Measurements from ENCODE around the gene KLC4. TPM values are rescaled to one million over a fixed set of nuclear protein-coding genes. Genes with fewer than 3 reads are reported as not detected.

Gene KLC4
- total and polyA plus RNA-seq, 9 of the 15 experiments (the other 6 are each of a cell fraction or from before 2014, with no cell fraction given), result 1.7 to 16.2 (median 7.7) TPM

DNA sequence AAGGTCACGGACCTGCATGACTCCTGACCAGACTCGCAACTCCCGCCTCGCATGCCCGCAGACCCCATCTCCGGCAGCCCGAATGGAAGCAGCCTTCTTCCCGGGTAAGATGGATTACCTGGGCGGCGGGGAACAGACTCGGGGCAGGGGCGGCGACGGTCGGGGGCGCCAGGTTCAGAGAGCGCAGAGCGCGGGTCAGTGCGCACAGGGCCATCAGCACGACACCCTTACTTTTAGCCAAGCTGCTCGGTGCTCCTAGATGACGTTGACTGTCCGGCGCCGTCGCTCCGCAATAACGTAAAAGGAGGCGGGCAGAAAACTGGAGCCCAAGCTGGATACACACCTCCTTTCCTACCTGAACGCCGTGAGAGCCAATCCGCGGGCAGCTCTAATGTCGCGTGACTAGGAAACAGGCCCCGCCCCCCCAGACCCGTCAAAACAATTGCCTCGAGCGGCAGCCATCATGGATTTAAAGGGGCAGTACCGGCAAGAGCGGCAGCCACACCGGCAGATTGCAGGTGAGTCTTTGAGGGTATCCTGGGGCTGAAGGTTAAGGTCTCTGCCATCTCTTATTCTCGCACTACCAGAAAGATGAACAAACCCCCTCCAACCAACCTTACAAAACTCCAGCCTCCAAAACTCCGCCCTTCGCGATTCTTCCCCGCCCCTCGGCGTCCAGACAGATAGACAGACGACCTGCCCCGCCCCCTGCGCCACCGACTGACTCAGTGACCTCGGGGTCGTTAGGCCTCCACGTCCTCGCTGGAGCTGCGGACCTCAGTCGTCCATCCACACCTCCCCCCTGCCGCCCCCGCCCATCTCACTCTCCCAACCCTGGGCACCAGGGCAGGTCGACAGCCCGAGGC lies at the start of gene KLC4, which contains the start of gene MRPL2 (continued):
- TF ChIP-seq SIRT6 (IDR thresholded peaks at IDR 0.05; ENCODE audit: low read depth, low read length) (no peak), PML (IDR thresholded peaks at IDR 0.05; ENCODE audit: low read length) (peak; percentile 79), POLR2G (IDR thresholded peaks at IDR 0.05; ENCODE audit: low read depth, low read length) (peak; percentile 95), TARDBP (IDR thresholded peaks at IDR 0.05) (peak; percentile 64; the same call in 1 of the 2 replicates), RBM25 (IDR thresholded peaks at IDR 0.05; ENCODE audit: low read depth, low read length, severe bottlenecking) (no peak), YBX1 (IDR thresholded peaks at IDR 0.05) (no peak), SOX6 (IDR thresholded peaks at IDR 0.05) (peak; percentile 51; the same call in 1 of the 2 replicates), PRMT5 (CRISPR knock-in tag; IDR thresholded peaks at IDR 0.05) (no peak), TAF1 (IDR thresholded peaks at IDR 0.05; ENCODE audit: control insufficient read depth, extremely low read depth, insufficient read depth, low read length, severe bottlenecking) (peak; percentile 91), NR2F6 (CRISPR knock-in tag; IDR thresholded peaks at IDR 0.05) (no peak), ZNF3 (CRISPR knock-in tag; IDR thresholded peaks at IDR 0.05) (peak; percentile 88; the same call in 1 of the 2 replicates), ZNF165 (CRISPR knock-in tag; IDR thresholded peaks at IDR 0.05; ENCODE audit: borderline replicate concordance) (0 out of 2 replicates have a peak, but pooled peaks have one; percentile 32), OTX1 (CRISPR knock-in tag; IDR thresholded peaks at IDR 0.05) (0 out of 2 replicates have a peak, but pooled peaks have one; percentile 74), LARP7 (IDR thresholded peaks at IDR 0.05) (no peak)
- TF ChIP-seq, protein P1, sequence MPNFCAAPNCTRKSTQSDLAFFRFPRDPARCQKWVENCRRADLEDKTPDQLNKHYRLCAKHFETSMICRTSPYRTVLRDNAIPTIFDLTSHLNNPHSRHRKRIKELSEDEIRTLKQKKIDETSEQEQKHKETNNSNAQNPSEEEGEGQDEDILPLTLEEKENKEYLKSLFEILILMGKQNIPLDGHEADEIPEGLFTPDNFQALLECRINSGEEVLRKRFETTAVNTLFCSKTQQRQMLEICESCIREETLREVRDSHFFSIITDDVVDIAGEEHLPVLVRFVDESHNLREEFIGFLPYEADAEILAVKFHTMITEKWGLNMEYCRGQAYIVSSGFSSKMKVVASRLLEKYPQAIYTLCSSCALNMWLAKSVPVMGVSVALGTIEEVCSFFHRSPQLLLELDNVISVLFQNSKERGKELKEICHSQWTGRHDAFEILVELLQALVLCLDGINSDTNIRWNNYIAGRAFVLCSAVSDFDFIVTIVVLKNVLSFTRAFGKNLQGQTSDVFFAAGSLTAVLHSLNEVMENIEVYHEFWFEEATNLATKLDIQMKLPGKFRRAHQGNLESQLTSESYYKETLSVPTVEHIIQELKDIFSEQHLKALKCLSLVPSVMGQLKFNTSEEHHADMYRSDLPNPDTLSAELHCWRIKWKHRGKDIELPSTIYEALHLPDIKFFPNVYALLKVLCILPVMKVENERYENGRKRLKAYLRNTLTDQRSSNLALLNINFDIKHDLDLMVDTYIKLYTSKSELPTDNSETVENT (CRISPR knock-in tag; IDR thresholded peaks at IDR 0.05), result peak; percentile 87
- TF ChIP-seq, protein P2, sequence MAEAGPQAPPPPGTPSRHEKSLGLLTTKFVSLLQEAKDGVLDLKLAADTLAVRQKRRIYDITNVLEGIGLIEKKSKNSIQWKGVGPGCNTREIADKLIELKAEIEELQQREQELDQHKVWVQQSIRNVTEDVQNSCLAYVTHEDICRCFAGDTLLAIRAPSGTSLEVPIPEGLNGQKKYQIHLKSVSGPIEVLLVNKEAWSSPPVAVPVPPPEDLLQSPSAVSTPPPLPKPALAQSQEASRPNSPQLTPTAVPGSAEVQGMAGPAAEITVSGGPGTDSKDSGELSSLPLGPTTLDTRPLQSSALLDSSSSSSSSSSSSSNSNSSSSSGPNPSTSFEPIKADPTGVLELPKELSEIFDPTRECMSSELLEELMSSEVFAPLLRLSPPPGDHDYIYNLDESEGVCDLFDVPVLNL (CRISPR knock-in tag; IDR thresholded peaks at IDR 0.05; ENCODE audit: low read depth), result no peak
- TF ChIP-seq, protein P3, sequence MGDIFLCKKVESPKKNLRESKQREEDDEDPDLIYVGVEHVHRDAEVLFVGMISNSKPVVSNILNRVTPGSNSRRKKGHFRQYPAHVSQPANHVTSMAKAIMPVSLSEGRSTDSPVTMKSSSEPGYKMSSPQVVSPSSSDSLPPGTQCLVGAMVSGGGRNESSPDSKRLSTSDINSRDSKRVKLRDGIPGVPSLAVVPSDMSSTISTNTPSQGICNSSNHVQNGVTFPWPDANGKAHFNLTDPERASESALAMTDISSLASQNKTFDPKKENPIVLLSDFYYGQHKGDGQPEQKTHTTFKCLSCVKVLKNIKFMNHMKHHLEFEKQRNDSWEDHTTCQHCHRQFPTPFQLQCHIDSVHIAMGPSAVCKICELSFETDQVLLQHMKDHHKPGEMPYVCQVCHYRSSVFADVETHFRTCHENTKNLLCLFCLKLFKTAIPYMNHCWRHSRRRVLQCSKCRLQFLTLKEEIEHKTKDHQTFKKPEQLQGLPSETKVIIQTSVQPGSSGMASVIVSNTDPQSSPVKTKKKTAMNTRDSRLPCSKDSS (IDR thresholded peaks at IDR 0.05; ENCODE audit: low read depth, partially characterized antibody), result no peak
- TF ChIP-seq, protein P4, sequence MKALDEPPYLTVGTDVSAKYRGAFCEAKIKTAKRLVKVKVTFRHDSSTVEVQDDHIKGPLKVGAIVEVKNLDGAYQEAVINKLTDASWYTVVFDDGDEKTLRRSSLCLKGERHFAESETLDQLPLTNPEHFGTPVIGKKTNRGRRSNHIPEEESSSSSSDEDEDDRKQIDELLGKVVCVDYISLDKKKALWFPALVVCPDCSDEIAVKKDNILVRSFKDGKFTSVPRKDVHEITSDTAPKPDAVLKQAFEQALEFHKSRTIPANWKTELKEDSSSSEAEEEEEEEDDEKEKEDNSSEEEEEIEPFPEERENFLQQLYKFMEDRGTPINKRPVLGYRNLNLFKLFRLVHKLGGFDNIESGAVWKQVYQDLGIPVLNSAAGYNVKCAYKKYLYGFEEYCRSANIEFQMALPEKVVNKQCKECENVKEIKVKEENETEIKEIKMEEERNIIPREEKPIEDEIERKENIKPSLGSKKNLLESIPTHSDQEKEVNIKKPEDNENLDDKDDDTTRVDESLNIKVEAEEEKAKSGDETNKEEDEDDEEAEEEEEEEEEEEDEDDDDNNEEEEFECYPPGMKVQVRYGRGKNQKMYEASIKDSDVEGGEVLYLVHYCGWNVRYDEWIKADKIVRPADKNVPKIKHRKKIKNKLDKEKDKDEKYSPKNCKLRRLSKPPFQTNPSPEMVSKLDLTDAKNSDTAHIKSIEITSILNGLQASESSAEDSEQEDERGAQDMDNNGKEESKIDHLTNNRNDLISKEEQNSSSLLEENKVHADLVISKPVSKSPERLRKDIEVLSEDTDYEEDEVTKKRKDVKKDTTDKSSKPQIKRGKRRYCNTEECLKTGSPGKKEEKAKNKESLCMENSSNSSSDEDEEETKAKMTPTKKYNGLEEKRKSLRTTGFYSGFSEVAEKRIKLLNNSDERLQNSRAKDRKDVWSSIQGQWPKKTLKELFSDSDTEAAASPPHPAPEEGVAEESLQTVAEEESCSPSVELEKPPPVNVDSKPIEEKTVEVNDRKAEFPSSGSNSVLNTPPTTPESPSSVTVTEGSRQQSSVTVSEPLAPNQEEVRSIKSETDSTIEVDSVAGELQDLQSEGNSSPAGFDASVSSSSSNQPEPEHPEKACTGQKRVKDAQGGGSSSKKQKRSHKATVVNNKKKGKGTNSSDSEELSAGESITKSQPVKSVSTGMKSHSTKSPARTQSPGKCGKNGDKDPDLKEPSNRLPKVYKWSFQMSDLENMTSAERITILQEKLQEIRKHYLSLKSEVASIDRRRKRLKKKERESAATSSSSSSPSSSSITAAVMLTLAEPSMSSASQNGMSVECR (CRISPR knock-in tag; IDR thresholded peaks at IDR 0.05), result peak; percentile 88
